Measurements from ENCODE around the gene MRPL19.
A peak's percentile ranks its signal among the peaks of the same experiment; 100 is the strongest.

MRPL19 gene

DNA sequence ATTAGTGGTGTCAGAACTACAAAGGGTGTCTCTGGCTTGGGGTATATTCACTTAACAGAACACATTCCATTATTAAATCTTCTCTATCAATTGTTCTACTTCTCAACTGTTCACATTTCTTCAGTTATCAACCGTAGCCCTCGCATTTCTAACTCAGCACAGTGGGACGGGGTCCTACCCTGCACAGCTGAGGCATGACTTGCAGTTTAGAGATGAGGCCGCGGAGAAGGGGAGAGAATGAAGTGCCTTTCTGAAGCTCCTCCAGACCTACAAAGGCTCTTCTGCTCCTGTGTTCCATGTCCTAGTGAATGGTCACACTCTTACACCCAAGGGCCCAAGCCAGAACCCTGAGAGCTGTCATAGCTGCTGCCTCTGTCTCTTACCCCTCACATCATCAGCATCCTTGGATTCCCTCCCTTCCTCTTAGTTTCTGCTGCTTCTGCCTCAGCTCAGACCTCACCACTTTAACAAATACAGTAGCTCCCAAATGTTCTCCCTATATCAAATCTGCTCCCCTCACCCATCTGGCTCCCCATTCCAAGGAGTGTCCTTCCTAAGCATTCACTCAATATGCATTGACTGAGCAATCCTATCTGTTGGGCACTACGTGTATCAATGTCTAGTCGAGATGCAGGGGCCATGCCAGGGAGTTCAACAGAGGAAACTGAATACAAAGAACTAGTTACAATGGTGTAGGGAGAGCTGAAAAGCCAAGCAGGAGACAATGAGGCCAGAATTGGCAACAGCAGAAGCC, 34.3 kb upstream of the MRPL19 start:
- DNase-seq: no peak
- in situ Hi-C loops (cut with MboI; ENCODE audit: low pct_unique_long_range_greater_than_20kb, low sequenced_read_pairs): loop anchor here (25.0 kb wide), 1 partner anchor 700 kb away; no protein-coding TSS in a partner anchor

GRCh38 chr2:75612862-75613243, 33.7 kb upstream of the MRPL19 start:
- DNase-seq: no peak
- in situ Hi-C loops (cut with MboI; ENCODE audit: low pct_unique_long_range_greater_than_20kb, low sequenced_read_pairs): loop anchor here (25.0 kb wide), 1 partner anchor 701 kb away; no protein-coding TSS in a partner anchor

GRCh38 chr2:75614162-75614651, 32.4 kb upstream of the MRPL19 start:
- no peak for DNase-seq
- in situ Hi-C loops (cut with MboI; ENCODE audit: low pct_unique_long_range_greater_than_20kb, low sequenced_read_pairs): loop anchor here (25.0 kb wide), 1 partner anchor 702 kb away; no protein-coding TSS in a partner anchor

DNA sequence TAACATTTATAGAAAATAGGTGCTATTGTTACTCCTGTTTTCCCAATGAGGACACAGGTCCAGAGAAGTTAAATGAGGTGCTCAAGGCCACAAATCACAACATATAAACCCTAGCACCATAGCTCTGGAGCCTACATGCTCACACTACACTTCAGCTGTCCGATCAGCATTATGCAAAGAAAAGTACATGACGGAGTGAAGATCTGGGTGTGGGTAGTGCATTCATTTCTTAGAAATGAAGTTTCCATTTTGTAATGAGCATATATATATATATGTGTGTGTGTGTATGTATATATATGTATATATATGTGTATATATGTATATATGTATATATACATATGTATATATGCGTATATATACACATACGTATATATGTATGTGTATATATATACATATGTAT, 30.2 kb upstream of the MRPL19 start:
- no peak for DNase-seq
- in situ Hi-C loops (cut with MboI; ENCODE audit: low pct_unique_long_range_greater_than_20kb, low sequenced_read_pairs): loop anchor here (25.0 kb wide), 1 partner anchor 704 kb away; no protein-coding TSS in a partner anchor

- in situ Hi-C loops (cut with MboI; ENCODE audit: low pct_unique_long_range_greater_than_20kb, low sequenced_read_pairs): loop anchor here (25.0 kb wide), 1 partner anchor 705 kb away; no protein-coding TSS in a partner anchor
- DNase-seq: no peak
Measured at GRCh38 chr2:75616933-75617332, 29.6 kb upstream of the MRPL19 start.

DNA sequence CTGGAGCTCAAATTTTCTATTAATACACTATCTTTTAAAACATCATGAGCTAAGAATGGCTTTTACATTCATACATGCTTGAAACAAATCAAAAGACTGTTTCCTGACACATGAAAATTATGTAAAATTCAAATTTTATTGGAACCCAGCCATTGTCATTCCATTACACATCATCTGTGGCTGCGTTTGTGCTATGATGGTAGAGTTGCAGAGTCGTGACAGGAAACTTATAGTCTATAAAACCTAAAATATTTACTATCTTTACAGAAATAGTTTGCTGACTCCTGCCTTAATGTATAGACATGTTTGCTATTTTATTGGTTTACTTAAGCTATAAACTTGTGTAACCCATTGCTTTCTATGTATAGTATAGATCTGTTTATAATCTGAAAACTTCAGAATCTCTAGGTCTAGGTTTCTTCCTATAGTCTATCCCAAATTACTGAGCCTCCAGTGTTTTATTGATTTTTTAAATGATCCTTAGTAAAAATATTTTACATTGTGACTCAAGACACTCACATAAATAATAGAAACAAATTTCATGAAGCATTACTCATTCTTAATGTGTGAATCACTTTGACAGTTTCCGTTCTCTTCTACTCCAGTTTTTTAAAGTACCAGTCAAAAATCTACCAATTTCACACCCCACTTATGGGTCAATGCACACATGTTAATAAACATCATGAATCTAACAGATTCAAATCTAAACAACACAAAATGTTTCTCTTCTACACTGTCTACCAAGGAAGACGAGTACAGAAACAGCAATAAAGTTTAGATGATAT, 26.4 kb upstream of the MRPL19 start:
- DNase-seq: no peak
- in situ Hi-C loops (cut with MboI; ENCODE audit: low pct_unique_long_range_greater_than_20kb, low sequenced_read_pairs): loop anchor here (25.0 kb wide), 1 partner anchor 708 kb away; no protein-coding TSS in a partner anchor

DNA sequence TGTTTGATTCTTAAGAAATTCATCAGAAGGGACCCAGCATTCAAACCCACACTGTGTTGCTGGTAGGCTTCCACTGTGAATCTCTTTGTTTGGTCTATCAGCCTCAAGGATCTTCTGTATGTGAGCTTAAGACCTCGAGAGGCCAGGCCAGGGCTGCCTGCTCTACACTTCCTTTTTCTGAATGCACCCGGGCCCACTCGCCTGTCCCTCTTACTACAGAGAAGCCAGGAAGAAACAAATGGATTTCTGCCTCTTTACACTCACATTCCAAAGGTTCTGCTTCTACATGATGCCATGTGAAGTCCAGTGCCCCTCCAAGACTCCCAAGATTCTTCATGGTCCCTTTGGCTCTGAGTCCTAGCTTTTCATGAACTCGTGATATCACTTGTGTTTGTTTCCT, 25.4 kb upstream of the MRPL19 start:
- in situ Hi-C loops (cut with MboI; ENCODE audit: low pct_unique_long_range_greater_than_20kb, low sequenced_read_pairs): loop anchor here (25.0 kb wide), 1 partner anchor 709 kb away; no protein-coding TSS in a partner anchor
- DNase-seq: no peak

GRCh38 chr2:75622500-75622899, 24.1 kb upstream of the MRPL19 start:
- in situ Hi-C loops (cut with MboI; ENCODE audit: low pct_unique_long_range_greater_than_20kb, low sequenced_read_pairs): loop anchor here (25.0 kb wide), 1 partner anchor 710 kb away; no protein-coding TSS in a partner anchor
- DNase-seq: no peak

DNA sequence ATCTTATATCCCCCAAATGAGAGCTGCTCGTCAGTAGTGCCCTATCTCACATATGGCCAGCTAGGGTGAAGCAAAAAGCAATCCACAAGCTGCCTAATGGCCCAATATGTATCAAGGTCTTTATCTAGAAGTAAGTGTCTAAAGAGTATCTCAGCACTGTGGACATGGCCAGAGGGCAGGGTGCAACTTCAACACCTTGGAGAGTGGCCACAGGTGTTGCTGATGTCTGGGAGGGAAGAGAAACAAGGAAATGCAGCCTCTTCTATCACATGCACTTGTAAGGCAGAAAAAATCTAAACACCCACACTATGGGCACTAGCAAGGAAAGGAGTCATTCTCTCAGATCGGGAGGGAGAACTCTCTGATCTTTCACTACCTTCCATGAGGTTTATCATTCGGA, 23.7 kb upstream of the MRPL19 start:
- in situ Hi-C loops (cut with MboI; ENCODE audit: low pct_unique_long_range_greater_than_20kb, low sequenced_read_pairs): loop anchor here (25.0 kb wide), 1 partner anchor 711 kb away; no protein-coding TSS in a partner anchor
- DNase-seq: no peak

DNA sequence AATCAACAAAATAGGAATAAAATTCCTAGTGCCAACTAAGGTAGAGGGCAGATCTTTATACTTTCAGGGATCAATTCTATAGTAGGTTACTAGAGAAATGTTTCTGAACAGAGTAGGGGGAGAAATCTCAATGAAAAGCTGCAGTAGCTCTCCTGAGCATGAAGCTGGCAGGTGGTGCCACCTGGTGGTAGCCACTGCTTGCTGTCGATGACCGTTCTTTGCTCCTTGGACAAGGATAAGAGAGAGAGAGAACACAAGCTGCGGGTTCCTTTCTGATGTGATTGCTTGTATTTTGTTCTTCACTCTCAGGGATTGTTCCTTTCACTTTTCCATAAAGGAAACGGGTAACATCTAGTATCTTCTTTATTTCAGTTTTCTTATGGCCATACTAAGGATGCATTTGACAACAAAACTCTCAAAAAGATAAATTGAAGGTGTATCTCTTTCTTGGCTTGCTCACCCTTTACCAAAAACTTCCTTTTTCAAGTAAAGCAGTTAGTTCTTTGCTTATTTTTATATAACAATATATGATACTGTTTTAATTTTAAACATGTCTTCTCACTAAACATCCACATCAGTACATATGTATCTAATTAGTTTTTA, 18.6 kb upstream of the MRPL19 start:
- DNase-seq: peak; percentile 73
- in situ Hi-C loops (cut with MboI; ENCODE audit: low pct_unique_long_range_greater_than_20kb, low sequenced_read_pairs): no loop called here

DNA sequence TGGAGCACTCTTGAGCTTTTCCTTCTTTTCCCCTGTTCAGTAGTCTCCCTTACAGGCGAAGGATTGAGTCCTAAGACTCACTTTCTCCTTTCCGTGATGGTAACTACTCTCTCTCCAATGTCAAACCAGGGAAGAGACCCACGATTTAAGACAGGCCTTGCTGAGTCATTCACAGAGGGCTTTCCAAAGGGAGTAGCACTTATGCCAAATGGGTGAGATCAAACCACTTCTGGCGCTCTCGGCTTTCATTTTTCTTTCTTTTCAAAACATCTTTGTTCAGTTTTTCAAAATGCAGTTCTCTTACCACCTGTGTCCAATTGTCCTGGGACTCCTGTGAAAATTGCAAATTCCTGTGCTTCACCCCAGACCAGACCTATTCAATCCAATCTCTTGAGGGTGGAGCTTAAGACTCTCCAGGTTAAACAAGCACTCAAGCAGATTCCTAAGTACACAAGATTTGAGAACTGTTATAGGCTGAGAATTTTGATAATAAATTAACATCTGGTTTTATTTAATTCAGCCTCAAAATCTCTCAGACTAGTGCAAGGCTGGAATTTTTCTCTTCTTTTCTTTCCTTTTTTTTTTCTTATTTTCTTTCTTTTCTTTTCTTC, 14.4 kb upstream of the MRPL19 start:
- no peak for DNase-seq
- in situ Hi-C loops (cut with MboI; ENCODE audit: low pct_unique_long_range_greater_than_20kb, low sequenced_read_pairs): no loop called here

DNA sequence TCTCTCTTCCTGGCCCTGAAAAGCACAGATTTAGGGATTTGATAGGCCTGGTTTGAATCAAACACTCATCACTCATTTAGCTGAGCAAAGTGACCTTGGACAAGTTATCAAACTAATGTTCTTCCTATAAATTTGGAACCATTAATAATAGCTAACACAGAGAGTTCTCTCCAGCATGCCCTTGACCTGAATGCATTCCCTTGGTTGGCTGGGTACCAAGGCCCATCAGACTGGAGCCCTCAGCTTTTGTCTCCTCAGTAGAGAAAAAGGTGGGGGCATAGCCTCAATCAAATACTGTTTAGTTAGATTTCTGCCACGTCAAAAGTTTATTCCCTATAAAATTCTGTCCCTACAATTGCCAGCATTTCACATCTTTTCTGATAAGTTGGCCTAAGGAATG, 13.8 kb upstream of the MRPL19 start:
- in situ Hi-C loops (cut with MboI; ENCODE audit: low pct_unique_long_range_greater_than_20kb, low sequenced_read_pairs): no loop called here
- no peak for DNase-seq

GRCh38 chr2:75633620-75634019, 13.0 kb upstream of the MRPL19 start:
- in situ Hi-C loops (cut with MboI; ENCODE audit: low pct_unique_long_range_greater_than_20kb, low sequenced_read_pairs): no loop called here
- no peak for DNase-seq

GRCh38 chr2:75634945-75635344, 11.6 kb upstream of the MRPL19 start:
- DNase-seq: no peak
- in situ Hi-C loops (cut with MboI; ENCODE audit: low pct_unique_long_range_greater_than_20kb, low sequenced_read_pairs): no loop called here

DNA sequence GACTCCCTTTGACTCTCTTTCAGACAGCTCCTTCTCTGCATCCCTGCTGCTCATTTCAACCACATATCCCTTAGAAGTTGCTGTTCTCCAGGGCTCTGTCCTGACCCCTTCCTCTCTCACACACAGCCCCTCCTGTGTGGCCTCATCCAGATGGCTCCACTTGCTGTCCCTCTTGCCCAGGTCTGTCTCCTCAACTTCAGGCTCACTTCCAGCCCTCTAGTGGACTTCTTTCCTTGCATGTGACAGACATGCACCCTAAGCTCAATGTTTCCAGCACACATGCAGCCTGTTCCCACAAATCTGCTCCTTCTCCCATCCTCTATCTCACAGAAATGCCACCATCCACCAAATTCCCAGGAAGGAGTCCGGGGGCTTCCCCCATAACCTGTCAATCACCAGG, 9.0 kb upstream of the MRPL19 start:
- in situ Hi-C loops (cut with MboI; ENCODE audit: low pct_unique_long_range_greater_than_20kb, low sequenced_read_pairs): no loop called here
- DNase-seq: no peak

- DNase-seq: peak; percentile 64
- in situ Hi-C loops (cut with MboI; ENCODE audit: low pct_unique_long_range_greater_than_20kb, low sequenced_read_pairs): no loop called here
Measured at GRCh38 chr2:75640621-75641121, 5.9 kb upstream of the MRPL19 start.

GRCh38 chr2:75641587-75641986, 5.0 kb upstream of the MRPL19 start:
- in situ Hi-C loops (cut with MboI; ENCODE audit: low pct_unique_long_range_greater_than_20kb, low sequenced_read_pairs): no loop called here
- no peak for DNase-seq

- in situ Hi-C loops (cut with MboI; ENCODE audit: low pct_unique_long_range_greater_than_20kb, low sequenced_read_pairs): no loop called here
- no peak for DNase-seq
Measured at GRCh38 chr2:75643980-75644379, 2.6 kb upstream of the MRPL19 start.

DNA sequence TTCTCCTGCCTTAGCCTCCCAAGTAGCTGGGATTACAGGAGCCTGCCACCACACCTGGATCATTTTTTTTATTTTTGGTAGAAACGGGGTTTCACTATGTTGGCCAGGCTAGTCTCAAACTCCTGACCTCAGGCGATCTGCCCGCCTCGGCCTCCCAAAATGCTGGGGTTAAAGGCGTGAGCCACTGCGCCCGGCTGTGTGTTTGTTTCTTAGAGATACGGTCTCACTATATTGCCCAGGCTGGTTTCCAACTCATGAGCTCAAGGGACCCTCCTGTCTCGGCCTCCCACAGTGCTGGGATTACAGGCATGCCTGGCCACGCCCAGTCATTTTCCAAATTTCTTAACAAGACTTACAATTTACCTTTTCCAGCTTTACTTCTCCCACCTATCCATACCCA, 940 bp upstream of the MRPL19 start:
- DNase-seq: no peak
- in situ Hi-C loops (cut with MboI; ENCODE audit: low pct_unique_long_range_greater_than_20kb, low sequenced_read_pairs): no loop called here

Data from KBM-7 (cell line).